Lower lobe of right lung (tissue), 2 donors: ENCODE measurements around the gene LCN6. TPM values are rescaled to one million over a fixed set of nuclear protein-coding genes. Genes with fewer than 3 reads are reported as not detected.
"Not testable (repeated sequence)": the region's sequence is repeated elsewhere in the genome, so short reads cannot be mapped to it uniquely, and the experiment has no call there.

Experiments used
- ATAC-seq, 2 donors: fragments of 200-7000 bp; cut with Tn5 transposase; one replicate each; pipeline ENCODE4 v1.9.1; 2020 to 2022; ENCODE audit warnings: mild to moderate bottlenecking in 2 of 2, moderate library complexity in 2 of 2
- DNase-seq: peaks from one replicate; pipeline ENCODE4 v3.0.0-alpha.2; 2020
- H3K27ac ChIP-seq: fragments of 200-600 bp; one replicate; pipeline ENCODE4 v1.8.0; 2022
- H3K27me3 ChIP-seq: fragments of 200-600 bp; one replicate; pipeline ENCODE4 v1.8.0; 2022; ENCODE audit warnings: low read depth
- H3K36me3 ChIP-seq: fragments of 200-600 bp; one replicate; pipeline ENCODE4 v1.8.0; 2022; ENCODE audit warnings: mild to moderate bottlenecking
- H3K4me1 ChIP-seq: fragments of 200-600 bp; one replicate; pipeline ENCODE4 v1.8.0; 2022
- H3K4me3 ChIP-seq: fragments of 200-600 bp; one replicate; pipeline ENCODE4 v1.8.0; 2022; ENCODE audit warnings: mild to moderate bottlenecking
- H3K9me3 ChIP-seq: fragments of 200-600 bp; one replicate; pipeline ENCODE4 v1.8.0; 2022
- CTCF ChIP-seq: fragments of 200-600 bp; IDR thresholded peaks from one replicate; pipeline ENCODE4 v1.8.0; 2022; ENCODE audit warnings: antibody characterized with exemption, mild to moderate bottlenecking
- intact Hi-C: fragments of 100-400 bp; cut with DNase I; formaldehyde crosslinking; loops from one replicate; pipeline ENCODE4 v1.11.0; 2022
- total RNA-seq: library from RNA; stranded (reverse); fragmentation: NEBNext Ultra II Directional; extraction: Animal tissue kit (Norgen Biotek cat#: 25700); gene quantifications from one replicate; pipeline ENCODE4 v1.2.1, GENCODE V29; 2021
- donor health status: DM: no; HTN: yes; CAD: no; lungs with severe emphysema.

LCN6 gene
- total RNA-seq, 1 donor from 2014 or later, result 2.9 TPM

GRCh38 chr9:136769710-136770191, 21.4 kb upstream of the LCN6 start:
- Histone ChIP-seq H3K9me3 (peaks cover 7% of the 10 kb centered on the region), H3K36me3 (no peaks in the 10 kb centered on the region), H3K27ac (no peak overlapping the region), H3K4me1 (no peaks in the 10 kb centered on the region), H3K27me3 (peaks cover under 1% of the 10 kb centered on the region), H3K4me3 (no peak overlapping the region)
- intact Hi-C loops, result no loop called here
- ATAC-seq (peak; percentile 54 to 60), DNase-seq (no peak)
- TF ChIP-seq CTCF, result peak; percentile 46

DNA sequence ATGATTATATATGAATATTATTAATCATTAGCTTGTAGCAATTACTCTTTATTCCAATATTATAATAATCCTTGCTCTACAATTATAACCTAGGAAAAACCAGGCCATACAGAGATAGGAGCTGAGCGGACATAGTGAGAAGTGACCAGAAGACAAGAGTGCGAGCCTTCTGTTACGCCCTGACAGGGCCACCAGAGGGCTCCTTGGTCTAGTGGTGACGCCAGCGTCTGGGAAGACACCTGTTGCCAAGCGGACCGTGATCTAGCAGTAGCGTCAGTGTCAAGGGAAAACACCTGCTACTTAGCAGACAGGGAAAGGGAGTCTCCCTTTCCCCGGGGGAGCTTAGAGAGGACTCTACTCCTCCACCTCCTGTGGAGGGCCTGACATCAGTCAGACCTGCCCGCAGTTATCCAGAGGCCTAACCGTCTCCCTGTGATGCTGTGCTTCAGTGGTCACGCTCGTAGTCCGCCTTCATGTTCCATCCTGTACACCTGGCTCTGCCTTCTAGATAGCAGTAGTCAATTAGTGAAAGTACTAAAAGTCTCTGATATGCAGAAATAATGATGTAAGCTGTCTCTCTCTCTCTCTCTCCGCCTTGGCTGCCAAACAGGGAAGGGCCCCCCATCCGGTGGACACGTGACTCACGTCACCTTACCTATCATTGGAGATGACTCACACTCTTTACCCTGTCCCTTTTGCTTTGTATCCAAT, 18.2 kb upstream of the LCN6 start:
- H3K4me1 ChIP-seq, DNase-seq, intact Hi-C loops, H3K9me3 ChIP-seq, H3K36me3 ChIP-seq, H3K4me3 ChIP-seq, H3K27ac ChIP-seq, ATAC-seq, H3K27me3 ChIP-seq: not testable (repeated sequence)
- TF ChIP-seq CTCF, result peak; percentile 47

- H3K4me1 ChIP-seq, DNase-seq, H3K27me3 ChIP-seq, H3K9me3 ChIP-seq, H3K27ac ChIP-seq, H3K36me3 ChIP-seq, ATAC-seq, intact Hi-C loops, H3K4me3 ChIP-seq: not testable (repeated sequence)
These were observed 17.6 kb upstream of the LCN6 start for GRCh38 chr9:136765745-136766409.

DNA sequence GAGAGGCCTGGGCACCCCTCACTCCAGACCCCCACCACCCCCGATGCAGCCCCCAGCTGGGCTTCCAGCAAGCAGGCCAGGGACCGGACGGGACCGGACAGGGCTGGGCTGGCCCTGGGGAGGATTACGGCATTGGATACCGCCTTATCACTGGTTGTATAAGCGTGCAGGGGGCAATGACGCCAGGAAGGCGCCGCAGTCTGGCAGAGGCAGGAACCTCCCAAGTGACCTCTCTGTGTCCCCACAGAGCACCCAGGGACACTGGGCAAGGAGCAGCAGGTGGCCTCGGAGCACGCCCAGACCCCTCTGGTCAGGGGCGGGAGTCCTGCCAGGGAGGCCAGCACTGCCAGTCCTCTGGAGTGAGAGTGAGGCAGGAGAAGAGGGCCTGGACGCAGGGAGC, 16.7 kb upstream of the LCN6 start:
- Histone ChIP-seq H3K4me3 (no peak overlapping the region), H3K36me3 (no peaks in the 10 kb centered on the region), H3K9me3 (no peaks in the 10 kb centered on the region), H3K27me3 (peaks cover 12% of the 10 kb centered on the region), H3K27ac (no peak overlapping the region), H3K4me1 (no peaks in the 10 kb centered on the region)
- intact Hi-C loops, result no loop called here
- TF ChIP-seq CTCF, result no peak
- DNase-seq (no peak), ATAC-seq (no peak)

GRCh38 chr9:136764301-136764891, 16.1 kb upstream of the LCN6 start, which contains the start of gene LCN15:
LCN15 (minus strand) TSS chr9:136764518; CDS start chr9:136764488, 30 bp downstream.
- no peak for TF ChIP-seq CTCF
- Histone ChIP-seq H3K4me3 (no peak within 1 kb of the TSS), H3K27ac (no peak within 1 kb of the TSS), H3K27me3 (peaks cover 16% of the 10 kb centered on the region), H3K36me3 (no peaks in the 10 kb centered on the region), H3K9me3 (no peaks in the 10 kb centered on the region), H3K4me1 (no peaks in the 10 kb centered on the region)
- ATAC-seq (no peak), DNase-seq (no peak)
- intact Hi-C loops, result no loop called here

- no peak overlapping the region for H3K4me3 ChIP-seq
- no peaks in the 10 kb centered on the region for H3K4me1 ChIP-seq
- H3K36me3 ChIP-seq, result no peaks in the 10 kb centered on the region
- H3K27ac ChIP-seq, result no peak overlapping the region
- TF ChIP-seq CTCF, result no peak
- H3K9me3 ChIP-seq, result no peaks in the 10 kb centered on the region
- H3K27me3 ChIP-seq, result peaks cover 16% of the 10 kb centered on the region
- no peak for DNase-seq
- intact Hi-C loops, result no loop called here
- ATAC-seq, result no peak
These were observed 15.3 kb upstream of the LCN6 start for GRCh38 chr9:136763649-136764035.
